HG02884 (cell line): ENCODE results near the gene HADHB.
A peak's percentile ranks its signal among the peaks of the same experiment; 100 is the strongest.

Source experiments
- ATAC-seq: cut with Tn5 transposase; IDR thresholded peaks from one replicate; pipeline ENCODE4 v1.9.1; 2021; ENCODE audit warnings: mild to moderate bottlenecking, moderate library complexity; ENCODE audit not compliant: unreplicated experiment

The HADHB gene

GRCh38 chr2:26244309-26245230, at the start of gene HADHB, which contains the start of gene HADHA:
HADHB (plus strand) TSS chr2:26244939; CDS start chr2:26254255, 9,316 bp downstream.
HADHA (minus strand) TSS chr2:26244632; CDS start chr2:26244596, 36 bp downstream.
- peak; percentile 64 for ATAC-seq

GRCh38 chr2:26195040-26195984, 49.4 kb upstream of the HADHB start:
- no peak for ATAC-seq

- ATAC-seq = no peak
Measured at GRCh38 chr2:26196683-26197418, 47.9 kb upstream of the HADHB start.

GRCh38 chr2:26197516-26197915, 47.2 kb upstream of the HADHB start:
- no peak for ATAC-seq

- no peak for ATAC-seq
Measured at GRCh38 chr2:26202981-26203490, 41.7 kb upstream of the HADHB start.

- no peak for ATAC-seq
Measured at GRCh38 chr2:26203906-26204305, 40.8 kb upstream of the HADHB start.

GRCh38 chr2:26212011-26212410, 32.7 kb upstream of the HADHB start:
- ATAC-seq = no peak

GRCh38 chr2:26214759-26215158, 30.0 kb upstream of the HADHB start:
- ATAC-seq = no peak

GRCh38 chr2:26215833-26216232, 28.9 kb upstream of the HADHB start:
- no peak for ATAC-seq

- no peak for ATAC-seq
Measured at GRCh38 chr2:26216587-26216986, 28.2 kb upstream of the HADHB start.

GRCh38 chr2:26217720-26218119, 27.0 kb upstream of the HADHB start:
- no peak for ATAC-seq

- ATAC-seq = no peak
Measured at GRCh38 chr2:26223018-26223417, 21.7 kb upstream of the HADHB start.

GRCh38 chr2:26224095-26224494, 20.6 kb upstream of the HADHB start:
- no peak for ATAC-seq

- ATAC-seq = no peak
Measured at GRCh38 chr2:26229595-26229994, 15.1 kb upstream of the HADHB start.

GRCh38 chr2:26230806-26231205, 13.9 kb upstream of the HADHB start:
- no peak for ATAC-seq

- no peak for ATAC-seq
Measured at GRCh38 chr2:26235089-26235488, 9.7 kb upstream of the HADHB start.

- no peak for ATAC-seq
Measured at GRCh38 chr2:26237868-26238267, 6.9 kb upstream of the HADHB start.

- ATAC-seq = no peak
Measured at GRCh38 chr2:26238311-26238958, 6.3 kb upstream of the HADHB start.

- no peak for ATAC-seq
Measured at GRCh38 chr2:26241928-26242436, 2.8 kb upstream of the HADHB start.
